ENCODE measurements around the gene ADM5.

ADM5 gene

DNA sequence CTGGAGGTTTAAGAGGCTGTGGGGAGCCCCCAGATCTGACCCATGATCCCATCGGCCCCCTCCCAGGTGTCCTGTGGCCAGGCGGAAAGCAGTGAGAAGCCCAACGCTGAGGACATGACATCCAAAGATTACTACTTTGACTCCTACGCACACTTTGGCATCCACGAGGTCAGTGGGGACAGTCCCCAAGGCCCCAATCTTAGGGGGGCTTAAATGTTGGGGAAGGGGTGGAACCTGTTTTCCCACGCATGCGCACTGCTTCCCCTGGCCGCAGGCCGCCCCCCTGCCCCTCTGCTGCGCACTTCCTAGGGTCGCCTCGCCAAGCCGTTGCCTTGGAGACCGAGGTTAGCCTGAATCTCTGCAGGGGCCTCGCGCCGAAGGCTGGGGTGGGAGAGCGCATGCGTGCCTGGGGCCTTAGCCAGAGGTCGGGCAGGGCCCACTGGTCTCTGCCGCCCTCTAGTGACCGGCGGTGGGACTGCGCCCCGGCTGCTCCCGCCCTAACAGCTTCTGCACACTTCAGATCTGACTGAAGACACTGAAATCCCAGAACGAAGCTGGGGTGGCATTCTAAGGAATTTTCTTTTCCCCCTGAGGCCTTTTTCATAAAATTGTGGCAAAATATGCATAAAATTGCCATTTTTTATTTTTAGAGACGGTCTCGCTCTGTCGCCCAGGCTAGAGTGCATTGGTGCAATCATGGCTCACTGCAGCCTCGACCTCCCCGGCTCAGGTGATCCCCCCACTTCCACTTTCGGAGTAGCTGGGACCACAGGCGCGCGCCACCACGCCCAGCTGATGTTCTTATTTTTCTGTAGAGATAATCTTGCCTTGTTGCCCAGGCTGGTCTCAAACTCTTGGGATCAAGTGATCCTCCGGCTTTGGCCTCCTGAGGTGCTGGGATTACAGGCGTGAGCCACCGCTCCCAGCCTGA is 8.7 kb upstream of the ADM5 start:
- DNase-seq (ENCODE audit: low spot score) = peak; percentile 91

DNA sequence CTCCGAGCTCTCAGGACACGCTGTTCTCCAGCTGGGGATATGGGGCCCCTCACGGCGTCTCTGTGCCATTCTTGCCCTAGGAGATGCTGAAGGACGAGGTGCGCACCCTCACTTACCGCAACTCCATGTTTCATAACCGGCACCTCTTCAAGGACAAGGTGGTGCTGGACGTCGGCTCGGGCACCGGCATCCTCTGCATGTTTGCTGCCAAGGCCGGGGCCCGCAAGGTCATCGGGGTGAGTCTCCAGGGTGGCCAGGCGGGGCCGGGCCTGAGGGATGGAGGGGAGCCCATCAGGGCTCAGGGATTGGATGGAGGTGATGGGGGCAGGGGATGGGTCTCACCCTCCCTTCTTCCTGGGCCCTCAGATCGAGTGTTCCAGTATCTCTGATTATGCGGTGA is 7.6 kb upstream of the ADM5 start:
- no peak for DNase-seq (ENCODE audit: low spot score)

DNA sequence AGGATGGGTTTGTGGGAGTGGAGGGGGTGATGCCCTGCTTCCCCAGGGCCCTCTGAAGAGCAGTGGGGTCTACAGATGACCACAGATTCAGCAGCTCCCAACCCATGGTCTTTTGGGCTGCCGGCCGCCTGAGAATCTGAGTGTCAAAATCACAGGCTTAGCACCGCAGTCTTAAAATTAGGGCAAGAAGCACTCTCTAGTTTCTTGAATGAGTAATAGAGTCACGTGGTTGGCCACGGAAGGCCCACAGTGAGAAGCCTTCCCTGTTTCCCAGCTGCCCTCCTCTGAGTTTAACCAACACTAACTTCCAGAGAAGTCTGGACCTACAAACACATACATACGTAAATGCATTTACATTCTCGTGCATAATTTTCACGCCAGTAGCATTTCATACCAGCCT is 7.1 kb upstream of the ADM5 start:
- DNase-seq (ENCODE audit: low spot score) = no peak

DNA sequence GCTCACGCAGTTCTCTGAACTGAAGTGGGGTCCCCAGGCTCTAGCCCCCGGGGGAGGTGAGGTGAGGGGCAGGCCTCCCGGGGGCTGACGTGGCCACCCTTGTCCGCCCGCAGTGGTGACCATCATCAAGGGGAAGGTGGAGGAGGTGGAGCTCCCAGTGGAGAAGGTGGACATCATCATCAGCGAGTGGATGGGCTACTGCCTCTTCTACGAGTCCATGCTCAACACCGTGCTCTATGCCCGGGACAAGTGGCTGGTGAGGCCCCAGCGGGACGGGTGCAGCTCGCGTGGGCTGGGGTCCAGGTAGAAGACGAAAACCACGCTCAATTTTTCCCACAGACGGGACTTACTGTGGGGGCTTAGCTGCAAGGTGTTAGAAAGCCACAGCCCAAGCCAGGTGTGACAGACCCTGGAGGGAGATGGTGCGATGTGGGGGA is 5.6 kb upstream of the ADM5 start:
- no peak for DNase-seq (ENCODE audit: low spot score)

DNA sequence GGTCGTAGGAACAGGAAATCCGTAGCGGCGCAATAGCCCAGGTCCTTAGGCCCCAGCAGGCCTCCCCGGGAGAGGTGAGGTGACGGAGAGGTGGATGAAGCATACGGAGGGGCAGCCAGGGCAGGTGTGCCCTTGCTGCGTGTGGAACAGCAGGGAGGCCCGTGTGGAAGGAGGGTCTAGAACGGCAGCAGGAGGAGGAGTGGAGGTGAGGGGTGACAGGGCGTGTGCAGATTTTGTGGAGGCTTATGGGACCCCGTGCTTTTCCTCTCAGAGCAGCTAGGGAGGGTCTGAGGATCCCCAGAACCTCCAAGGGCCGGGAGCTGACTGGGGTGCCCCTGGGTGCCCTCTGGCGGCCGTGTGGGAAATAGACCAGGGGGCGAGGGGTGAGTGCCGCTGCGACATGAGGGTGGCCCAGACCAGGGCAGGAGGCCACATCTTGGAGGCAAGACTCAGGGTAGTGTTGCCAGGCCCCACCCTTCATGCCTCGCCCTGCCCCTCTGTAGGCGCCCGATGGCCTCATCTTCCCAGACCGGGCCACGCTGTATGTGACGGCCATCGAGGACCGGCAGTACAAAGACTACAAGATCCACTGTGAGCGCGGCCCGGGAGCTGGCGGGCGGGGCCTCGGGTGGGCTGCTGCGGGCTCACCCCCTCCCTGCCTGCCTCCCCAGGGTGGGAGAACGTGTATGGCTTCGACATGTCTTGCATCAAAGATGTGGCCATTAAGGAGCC is 5.0 kb upstream of the ADM5 start:
- no peak for DNase-seq (ENCODE audit: low spot score)

DNA sequence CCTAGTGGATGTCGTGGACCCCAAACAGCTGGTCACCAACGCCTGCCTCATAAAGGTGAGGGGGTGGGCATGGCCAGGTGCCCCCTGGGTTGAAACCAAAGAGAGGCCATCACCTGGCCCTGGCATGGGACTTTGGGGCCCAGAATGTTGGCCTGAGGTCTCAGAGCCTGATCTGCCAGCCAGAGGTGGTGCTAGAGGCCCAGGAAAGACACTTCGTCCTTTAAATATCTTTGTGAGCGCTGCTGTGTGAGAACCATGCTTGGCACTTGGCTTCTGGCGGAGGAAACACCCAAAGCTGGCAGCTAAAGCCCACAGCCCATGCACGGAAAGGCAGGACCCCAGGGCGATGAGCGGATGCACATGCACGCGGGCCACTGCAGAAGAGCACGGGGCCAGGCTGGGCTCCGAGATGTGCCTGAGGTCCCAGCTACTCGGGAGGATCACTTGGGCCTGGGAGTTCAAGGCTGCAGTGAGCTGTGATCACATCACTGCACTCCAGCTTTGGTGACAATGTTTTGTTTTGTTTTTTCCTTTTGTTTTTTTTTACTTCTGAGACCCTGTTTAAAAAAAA is 4.3 kb upstream of the ADM5 start:
- DNase-seq (ENCODE audit: low spot score) = no peak

DNA sequence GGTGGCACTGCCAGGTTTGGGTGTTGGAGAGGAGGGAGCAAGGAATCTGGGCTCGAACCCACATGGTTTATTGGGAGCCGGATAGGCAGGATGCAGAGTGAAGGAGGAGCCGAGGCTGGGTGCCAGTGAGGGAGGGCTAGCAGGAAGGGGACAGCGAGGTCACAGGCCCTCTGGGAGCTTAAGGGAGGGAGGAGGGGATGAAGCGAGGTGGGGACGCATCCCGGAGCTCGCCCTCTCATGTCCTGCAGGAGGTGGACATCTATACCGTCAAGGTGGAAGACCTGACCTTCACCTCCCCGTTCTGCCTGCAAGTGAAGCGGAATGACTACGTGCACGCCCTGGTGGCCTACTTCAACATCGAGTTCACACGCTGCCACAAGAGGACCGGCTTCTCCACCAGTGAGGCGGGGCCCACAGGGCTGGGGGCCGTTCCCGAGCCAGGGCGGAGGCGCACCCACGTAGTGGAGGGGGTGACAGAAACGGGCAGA is 3.5 kb upstream of the ADM5 start:
- DNase-seq (ENCODE audit: low spot score) = no peak

DNA sequence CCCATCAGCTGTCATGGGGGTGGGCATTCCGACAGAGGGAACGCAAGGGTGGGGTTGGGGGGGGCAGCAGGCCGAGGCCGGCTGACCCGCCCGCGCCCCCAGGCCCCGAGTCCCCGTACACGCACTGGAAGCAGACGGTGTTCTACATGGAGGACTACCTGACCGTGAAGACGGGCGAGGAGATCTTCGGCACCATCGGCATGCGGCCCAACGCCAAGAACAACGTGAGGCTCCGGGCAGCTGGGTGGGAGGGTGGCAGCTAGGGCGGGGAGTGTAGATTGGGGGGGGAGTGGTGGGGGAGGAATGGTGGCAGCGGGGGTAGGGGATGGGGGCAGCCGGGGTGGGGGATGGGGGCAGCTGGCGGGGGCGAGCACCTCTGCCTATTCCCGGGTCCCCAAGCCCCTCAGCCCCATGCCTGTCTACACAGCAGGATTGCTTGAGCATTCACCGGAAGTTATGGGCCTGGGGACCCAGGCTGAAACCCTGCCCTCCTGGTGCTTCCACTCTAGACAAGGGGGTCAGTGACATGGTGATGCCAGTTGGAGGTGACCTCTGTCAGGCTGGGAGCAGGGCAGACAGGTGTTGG is 2.8 kb upstream of the ADM5 start:
- no peak for DNase-seq (ENCODE audit: low spot score)

DNA sequence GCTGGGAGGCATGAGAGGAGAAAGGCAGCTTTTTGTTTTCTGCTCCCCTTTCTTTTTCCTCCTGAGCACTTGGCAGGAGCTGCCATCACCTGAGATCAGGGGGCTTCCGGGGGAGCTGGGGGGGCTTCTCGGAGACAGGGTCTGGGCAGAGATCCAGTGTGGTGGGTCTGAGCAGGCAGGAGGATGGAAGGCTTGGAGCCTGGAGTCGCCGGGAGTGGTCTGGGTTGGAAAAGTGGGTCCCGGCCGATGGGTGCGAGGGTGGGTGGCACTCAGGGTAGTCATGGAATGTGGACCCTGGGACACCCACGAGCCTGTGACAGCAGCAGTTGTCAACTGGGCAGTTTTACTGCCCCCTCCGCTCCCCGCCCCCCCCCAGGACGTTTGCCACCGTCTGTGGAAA is 2.2 kb upstream of the ADM5 start:
- DNase-seq (ENCODE audit: low spot score) = no peak

DNA sequence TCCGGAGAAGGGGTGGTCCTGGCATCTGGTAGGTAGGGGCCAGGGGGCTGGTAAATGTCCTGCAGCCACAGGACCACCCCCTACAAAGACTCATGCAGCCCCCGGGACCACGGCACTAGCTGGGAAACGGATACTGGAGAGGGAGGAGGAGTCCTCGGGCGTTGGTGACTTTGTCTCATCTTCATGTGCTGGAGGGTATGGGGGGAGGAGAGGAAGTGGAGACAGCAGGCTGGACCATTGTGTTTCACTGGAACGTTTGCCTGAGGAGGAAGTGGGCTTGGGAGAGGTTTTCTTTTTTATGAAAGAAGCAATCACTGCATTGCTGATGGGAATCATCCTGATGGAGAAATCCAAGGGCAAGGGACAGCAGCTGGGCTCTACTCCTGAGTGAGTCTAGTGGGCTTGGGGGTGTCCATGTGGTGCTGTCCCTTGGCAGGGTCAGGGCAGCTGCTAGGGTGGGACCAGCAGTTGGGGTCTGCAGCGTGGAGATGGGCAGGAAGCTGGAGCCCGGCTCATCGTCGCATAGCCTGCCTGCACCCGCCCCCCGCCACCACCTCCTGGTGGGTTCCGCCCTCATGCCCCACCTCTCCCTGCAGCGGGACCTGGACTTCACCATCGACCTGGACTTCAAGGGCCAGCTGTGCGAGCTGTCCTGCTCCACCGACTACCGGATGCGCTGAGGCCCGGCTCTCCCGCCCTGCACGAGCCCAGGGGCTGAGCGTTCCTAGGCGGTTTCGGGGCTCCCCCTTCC is 1.7 kb upstream of the ADM5 start:
- no peak for DNase-seq (ENCODE audit: low spot score)

DNA sequence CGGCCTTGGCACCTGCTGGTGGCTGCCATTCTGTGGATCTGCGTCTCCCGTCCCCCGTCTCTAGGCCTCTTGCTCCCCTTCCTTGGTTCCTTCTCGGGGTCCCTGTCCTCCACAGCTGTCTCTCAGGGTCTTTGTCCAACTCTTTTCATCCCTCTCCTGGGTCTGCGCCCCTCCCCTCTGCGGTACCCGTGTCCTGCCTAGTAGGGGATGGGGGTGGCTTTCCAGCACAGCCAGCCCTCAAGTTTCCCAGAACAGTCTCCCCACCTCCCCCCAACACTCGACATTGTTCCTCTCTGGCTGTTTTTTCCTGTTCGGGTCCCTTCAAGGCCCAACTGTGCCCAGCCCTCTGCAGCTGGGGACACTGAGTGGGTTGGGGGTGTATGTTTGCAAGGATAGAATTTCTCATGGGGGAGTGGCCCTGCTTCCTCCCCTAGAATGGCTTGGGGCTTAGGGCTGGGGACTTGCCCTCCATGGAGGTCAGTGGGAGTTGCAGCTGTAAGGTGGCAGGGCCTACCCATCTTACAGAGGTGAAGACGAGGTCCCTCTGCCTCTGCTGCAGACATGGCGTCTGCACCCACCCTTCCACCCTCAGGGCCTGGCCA is 762 bp upstream of the ADM5 start:
- DNase-seq (ENCODE audit: low spot score) = no peak

DNA sequence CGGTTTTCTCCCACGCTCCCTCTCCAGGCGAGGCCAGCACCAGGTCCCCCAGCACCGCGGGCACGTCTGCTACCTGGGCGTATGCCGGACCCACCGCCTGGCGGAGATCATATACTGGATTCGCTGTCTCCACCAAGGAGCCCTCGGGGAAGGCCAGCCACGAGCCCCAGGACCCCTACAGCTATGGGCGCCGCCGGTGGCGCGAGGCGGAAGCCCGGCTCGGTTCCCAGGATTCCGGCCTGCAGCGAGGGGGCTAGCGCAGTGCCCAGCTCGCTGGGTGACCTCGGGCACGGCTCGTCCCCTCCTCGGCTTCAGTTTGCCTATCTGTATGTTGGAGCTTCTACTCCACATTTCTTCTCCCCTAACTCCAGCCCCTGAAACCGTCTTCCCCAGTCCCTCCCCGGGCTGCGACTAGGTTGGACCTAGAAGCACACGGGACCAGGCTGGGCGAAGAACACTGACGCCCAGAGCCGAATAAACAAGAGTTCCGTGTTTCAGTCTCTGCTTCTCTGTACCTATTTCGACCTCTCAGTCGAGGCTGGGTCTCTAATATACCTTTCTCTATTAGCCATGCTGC is 773 bp downstream of the ADM5 start:
- DNase-seq (ENCODE audit: low spot score) = no peak

DNA sequence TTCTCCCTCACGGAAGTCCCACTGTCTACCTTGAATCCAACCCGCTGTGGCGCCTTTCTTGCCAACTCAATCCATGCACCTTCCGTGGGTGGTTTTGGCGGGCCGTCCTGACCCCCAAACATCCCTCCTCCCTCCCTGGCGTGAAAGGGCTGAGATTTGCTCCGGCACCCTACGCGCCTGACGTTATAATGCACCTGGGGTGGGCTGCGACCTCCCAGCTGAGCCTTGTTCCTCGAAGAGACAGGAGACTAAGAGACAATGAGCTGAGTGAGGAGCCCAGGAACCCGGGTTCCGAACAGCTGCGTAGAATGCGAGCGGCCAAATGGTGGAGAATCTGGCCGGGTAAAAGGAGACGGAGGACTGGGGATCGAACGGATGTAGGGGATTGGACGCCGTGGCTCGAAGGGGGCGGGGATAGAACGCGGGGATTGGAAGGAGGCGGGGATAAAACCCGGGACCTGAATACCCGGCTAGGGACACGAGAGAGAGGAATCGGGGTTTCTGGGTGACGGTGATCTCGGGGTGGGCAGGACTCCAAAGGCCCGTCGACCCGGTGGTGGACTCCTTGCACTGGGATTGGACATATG is 1.4 kb downstream of the ADM5 start, which contains the start of gene CPT1C:
Gene CPT1C (plus strand): TSS at position 461 of the 587 bp plus-strand sequence. CDS start 1,137 bp downstream, outside the sequence.
- peak; percentile 93 for DNase-seq (ENCODE audit: low spot score)

DNA sequence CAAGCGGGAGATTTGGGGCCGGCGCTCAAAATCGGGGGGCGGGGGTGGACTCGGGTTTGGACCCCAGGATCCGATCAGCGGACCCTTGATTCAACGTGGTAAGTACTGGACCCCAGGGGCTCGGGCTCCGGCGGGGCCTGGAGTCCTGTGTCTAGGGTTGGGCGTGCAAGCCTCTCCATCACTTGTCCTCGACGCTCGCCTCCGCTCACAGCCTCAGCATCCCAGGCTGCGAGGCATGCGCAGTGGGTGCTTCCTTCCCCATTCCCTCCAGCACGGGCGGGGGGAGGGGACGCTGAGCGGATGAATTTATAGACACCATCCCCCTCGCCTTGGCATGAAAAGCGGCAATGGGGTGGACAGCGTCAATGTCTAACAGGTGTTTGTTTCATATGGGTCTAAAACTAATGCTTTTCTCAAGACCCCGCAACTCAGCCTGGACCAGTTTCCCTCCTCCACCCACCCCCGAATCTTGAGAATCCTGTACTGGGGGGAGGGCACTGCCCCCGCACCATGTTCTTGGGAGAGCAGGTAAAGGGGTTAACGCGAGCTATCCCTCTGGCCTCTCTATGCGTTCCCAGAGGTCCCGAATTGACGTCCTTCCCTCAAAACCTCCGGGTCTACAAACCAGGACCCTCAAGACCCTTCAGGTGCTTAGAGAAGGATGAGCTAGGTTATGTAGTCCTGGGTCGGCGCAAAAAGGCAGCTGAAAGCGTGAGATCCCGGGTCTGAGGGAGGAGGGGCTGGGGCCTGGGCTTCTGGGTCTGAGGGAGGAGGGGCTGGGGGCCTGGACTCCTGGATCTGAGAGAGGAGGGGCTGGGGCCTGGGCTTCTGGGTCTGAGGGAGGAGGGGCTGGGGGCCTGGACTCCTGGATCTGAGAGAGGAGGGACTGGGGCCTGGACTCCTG is 2.1 kb downstream of the ADM5 start:
- peak; percentile 89 for DNase-seq (ENCODE audit: low spot score)

DNA sequence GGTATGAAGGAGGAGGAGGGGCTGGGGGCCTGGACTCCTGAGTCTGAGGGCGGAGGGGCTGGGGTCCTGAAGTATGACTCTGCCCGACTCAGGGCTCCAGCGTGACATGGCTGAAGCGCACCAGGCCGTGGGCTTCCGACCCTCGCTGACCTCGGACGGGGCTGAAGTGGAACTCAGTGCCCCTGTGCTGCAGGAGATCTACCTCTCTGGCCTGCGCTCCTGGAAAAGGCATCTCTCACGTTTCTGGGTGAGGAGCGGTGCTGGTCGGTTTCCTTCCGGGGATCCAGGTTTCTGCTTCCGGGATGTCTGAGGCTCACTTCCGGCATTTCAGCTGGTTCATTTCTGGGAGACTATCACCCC is 2.7 kb downstream of the ADM5 start:
- DNase-seq (ENCODE audit: low spot score) = no peak

DNA sequence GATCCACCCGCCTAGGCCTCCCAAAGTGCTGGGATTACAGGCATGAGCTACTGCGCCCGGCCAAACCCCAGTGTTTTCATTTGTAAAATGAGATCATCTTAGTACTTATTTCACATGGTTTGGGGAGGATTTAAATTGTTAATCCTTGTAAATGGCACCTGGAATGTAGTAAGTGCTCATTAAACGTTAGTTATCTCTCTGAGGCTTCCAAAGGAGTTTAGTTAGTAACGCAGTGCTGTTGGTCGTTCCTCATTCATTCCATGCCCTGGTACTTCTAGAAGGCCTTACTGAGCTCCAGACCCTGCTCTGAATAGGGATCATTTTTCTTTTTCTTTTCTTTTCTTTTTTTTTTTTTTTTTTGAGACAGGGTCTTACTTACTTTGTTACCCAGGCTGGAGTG is 6.7 kb downstream of the ADM5 start:
- no peak for DNase-seq (ENCODE audit: low spot score)

DNA sequence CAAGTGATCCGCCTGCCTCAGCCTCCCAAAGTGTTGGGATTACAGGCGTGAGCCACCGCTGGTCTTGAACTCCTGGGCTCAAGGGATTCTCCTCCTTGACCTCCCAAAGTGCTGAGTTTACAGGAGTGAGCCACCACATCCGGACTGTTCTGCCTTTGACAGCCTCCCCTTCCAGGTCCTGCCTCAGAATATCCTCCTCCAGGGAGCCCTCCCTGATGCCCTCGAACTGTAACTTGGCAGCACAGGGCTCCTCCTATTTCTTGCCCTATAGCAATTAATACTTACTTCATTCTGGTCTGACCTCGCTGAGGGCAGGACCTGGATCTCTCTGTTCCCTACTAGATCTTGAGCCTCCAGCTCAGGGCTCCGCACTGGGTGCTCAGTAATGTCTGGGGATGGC is 7.5 kb downstream of the ADM5 start:
- no peak for DNase-seq (ENCODE audit: low spot score)

DNA sequence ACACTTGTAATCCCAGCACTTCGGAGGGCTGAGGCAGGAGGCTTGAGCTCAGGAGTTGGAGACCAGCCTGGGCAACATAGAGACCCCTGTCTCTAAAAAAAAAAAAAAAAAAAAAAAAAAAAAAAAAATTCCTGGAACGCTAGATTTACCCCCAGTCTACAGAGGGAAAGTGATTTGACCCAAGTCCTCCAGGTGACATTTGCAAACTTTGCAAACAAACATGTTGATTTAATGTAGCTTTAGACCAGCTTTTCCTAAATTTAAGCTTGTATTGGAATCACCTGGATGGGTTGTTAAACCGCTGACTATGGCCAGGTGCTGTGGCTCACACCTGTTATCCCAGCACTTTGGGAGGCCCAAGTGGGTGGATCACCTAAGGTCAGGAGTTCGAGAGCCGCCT is 10.0 kb downstream of the ADM5 start:
- DNase-seq (ENCODE audit: low spot score) = no peak

DNA sequence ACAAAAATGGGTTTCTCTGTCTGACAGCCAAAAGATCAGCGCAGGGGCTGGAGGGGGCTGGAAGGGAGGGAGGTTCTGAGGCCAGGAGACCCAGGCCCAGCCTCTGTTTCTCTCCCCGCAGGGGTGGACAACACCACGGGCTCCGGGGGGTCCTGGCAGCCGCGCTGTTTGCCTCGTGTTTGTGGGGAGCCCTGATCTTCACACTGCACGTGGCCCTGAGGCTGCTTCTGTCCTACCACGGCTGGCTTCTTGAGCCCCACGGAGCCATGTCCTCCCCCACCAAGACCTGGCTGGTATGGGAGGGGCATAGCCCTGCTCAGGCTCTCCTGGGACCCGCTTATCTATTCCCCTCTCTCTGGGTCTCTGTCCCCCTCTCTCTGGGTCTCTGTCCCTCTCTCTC is 11.2 kb downstream of the ADM5 start:
- no peak for DNase-seq (ENCODE audit: low spot score)

All from Ammon's horn (tissue), 1 donor.